ENCODE data around the gene ZNF853.
"Not testable (repeated sequence)": the region's sequence is repeated elsewhere in the genome, so short reads cannot be mapped to it uniquely, and the experiment has no call there.

Gene ZNF853

GRCh38 chr7:6571160-6571779 lies 44.1 kb upstream of the ZNF853 start:
- TF ChIP-seq GABPA (IDR thresholded peaks at IDR 0.05; ENCODE audit: low read depth) (no peak), CTCF (IDR thresholded peaks at IDR 0.05; ENCODE audit: insufficient read depth, low read length) (no peak), REST (IDR thresholded peaks at IDR 0.05; ENCODE audit: insufficient replicate concordance, low read depth) (no peak), POLR2AphosphoS5 (IDR thresholded peaks at IDR 0.05; ENCODE audit: low read depth) (no peak), SPI1 (IDR thresholded peaks at IDR 0.05; ENCODE audit: borderline replicate concordance, low read depth) (no peak)
- H3K27me3 ChIP-seq (ENCODE audit: insufficient read depth, poor library complexity, severe bottlenecking) = no peaks in the 10 kb centered on the region
- no peak overlapping the region for H3K4me3 ChIP-seq (replicated peaks; ENCODE audit: insufficient read depth, low read length)
- no peak for DNase-seq (ENCODE audit: low read depth in 1 of 2, low spot score in 1 of 2)
- no peak overlapping the region for H3K27ac ChIP-seq (replicated peaks)

GRCh38 chr7:6575281-6576023 lies 40.0 kb upstream of the ZNF853 start:
- TF ChIP-seq REST (IDR thresholded peaks at IDR 0.05; ENCODE audit: insufficient replicate concordance, low read depth) (no peak), GABPA (IDR thresholded peaks at IDR 0.05; ENCODE audit: low read depth) (no peak), CTCF (IDR thresholded peaks at IDR 0.05; ENCODE audit: insufficient read depth, low read length) (no peak), POLR2AphosphoS5 (IDR thresholded peaks at IDR 0.05; ENCODE audit: low read depth) (no peak), SPI1 (IDR thresholded peaks at IDR 0.05; ENCODE audit: borderline replicate concordance, low read depth) (no peak)
- DNase-seq (ENCODE audit: low read depth in 1 of 2, low spot score in 1 of 2) = no peak
- no peak overlapping the region for H3K4me3 ChIP-seq (replicated peaks; ENCODE audit: insufficient read depth, low read length)
- no peaks in the 10 kb centered on the region for H3K27me3 ChIP-seq (ENCODE audit: insufficient read depth, poor library complexity, severe bottlenecking)
- no peak overlapping the region for H3K27ac ChIP-seq (replicated peaks)

GRCh38 chr7:6576024-6576866 lies 39.2 kb upstream of the ZNF853 start:
- peak overlapping the region; percentile 91 for H3K27ac ChIP-seq (replicated peaks)
- DNase-seq (ENCODE audit: low read depth in 1 of 2, low spot score in 1 of 2) = peak in 1 of 2 experiments; percentile 21
- no peak for TF ChIP-seq CTCF (IDR thresholded peaks at IDR 0.05; ENCODE audit: insufficient read depth, low read length)
- TF ChIP-seq POLR2AphosphoS5 (IDR thresholded peaks at IDR 0.05; ENCODE audit: low read depth) = no peak
- no peak for TF ChIP-seq GABPA (IDR thresholded peaks at IDR 0.05; ENCODE audit: low read depth)
- no peak for TF ChIP-seq REST (IDR thresholded peaks at IDR 0.05; ENCODE audit: insufficient replicate concordance, low read depth)
- TF ChIP-seq SPI1 (IDR thresholded peaks at IDR 0.05; ENCODE audit: borderline replicate concordance, low read depth) = no peak
- no peaks in the 10 kb centered on the region for H3K27me3 ChIP-seq (ENCODE audit: insufficient read depth, poor library complexity, severe bottlenecking)
- H3K4me3 ChIP-seq (replicated peaks; ENCODE audit: insufficient read depth, low read length) = peak overlapping the region; percentile 45

GRCh38 chr7:6576867-6577368 lies 38.5 kb upstream of the ZNF853 start:
- H3K27ac ChIP-seq (replicated peaks) = peak overlapping the region; percentile 91
- not testable (repeated sequence) for DNase-seq (ENCODE audit: low read depth in 1 of 2, low spot score in 1 of 2); H3K27me3 ChIP-seq (ENCODE audit: insufficient read depth, poor library complexity, severe bottlenecking)
- peak overlapping the region; percentile 67 for H3K4me3 ChIP-seq (replicated peaks; ENCODE audit: insufficient read depth, low read length)
